IPS-18a (cell line): ENCODE measurements around the gene SIM1.
"Not testable (repeated sequence)": the region's sequence is repeated elsewhere in the genome, so short reads cannot be mapped to it uniquely, and the experiment has no call there.

Experiments
- H3K27ac ChIP-seq: one replicate; pipeline ENCODE4 v1.5.1; 2013; ENCODE audit warnings: low read length
- H3K27me3 ChIP-seq: one replicate; pipeline ENCODE4 v1.6.1; 2013; ENCODE audit warnings: mild to moderate bottlenecking, low read length; ENCODE audit not compliant: control insufficient read depth, insufficient read depth
- H3K36me3 ChIP-seq: one replicate; pipeline ENCODE4 v1.6.1; 2013; ENCODE audit warnings: low read depth, low read length; ENCODE audit not compliant: control insufficient read depth
- H3K4me1 ChIP-seq: one replicate; pipeline ENCODE4 v1.6.1; 2013; ENCODE audit warnings: low read depth, low read length; ENCODE audit not compliant: control insufficient read depth
- H3K4me3 ChIP-seq: one replicate; pipeline ENCODE4 v1.5.1; 2013; ENCODE audit warnings: low read length
- H3K9ac ChIP-seq: one replicate; pipeline ENCODE4 v1.6.1; 2013; ENCODE audit warnings: mild to moderate bottlenecking, low read length, moderate library complexity
- H3K9me3 ChIP-seq: one replicate; pipeline ENCODE4 v1.6.1; 2013; ENCODE audit warnings: low read depth, low read length; ENCODE audit not compliant: control insufficient read depth

The SIM1 gene

GRCh38 chr6:100354736-100355641, 109.7 kb downstream of the SIM1 start:
- H3K27me3 ChIP-seq, H3K4me3 ChIP-seq, H3K27ac ChIP-seq, H3K9me3 ChIP-seq, H3K9ac ChIP-seq, H3K36me3 ChIP-seq: not testable (repeated sequence)
- H3K4me1 ChIP-seq: peaks cover 12% of the 10 kb centered on the region

GRCh38 chr6:100353276-100354015, 111.3 kb downstream of the SIM1 start:
- Histone ChIP-seq H3K9ac (no peak overlapping the region), H3K36me3 (no peaks in the 10 kb centered on the region), H3K4me1 (peaks cover 21% of the 10 kb centered on the region), H3K4me3 (no peak overlapping the region), H3K27me3 (no peaks in the 10 kb centered on the region), H3K27ac (no peak overlapping the region), H3K9me3 (no peaks in the 10 kb centered on the region)

GRCh38 chr6:100350139-100350538, 114.6 kb downstream of the SIM1 start:
- Histone ChIP-seq H3K27ac (no peak overlapping the region), H3K4me3 (no peak overlapping the region), H3K9me3 (no peaks in the 10 kb centered on the region), H3K9ac (no peak overlapping the region), H3K4me1 (peaks cover 21% of the 10 kb centered on the region), H3K27me3 (no peaks in the 10 kb centered on the region), H3K36me3 (no peaks in the 10 kb centered on the region)

GRCh38 chr6:100349366-100349765, 115.4 kb downstream of the SIM1 start:
- Histone ChIP-seq H3K4me1 (peaks cover 21% of the 10 kb centered on the region), H3K4me3 (no peak overlapping the region), H3K36me3 (no peaks in the 10 kb centered on the region), H3K27me3 (no peaks in the 10 kb centered on the region), H3K9ac (no peak overlapping the region), H3K27ac (no peak overlapping the region), H3K9me3 (no peaks in the 10 kb centered on the region)

- no peak overlapping the region for H3K27ac ChIP-seq
- H3K27me3 ChIP-seq: no peaks in the 10 kb centered on the region
- H3K9ac ChIP-seq: no peak overlapping the region
- no peaks in the 10 kb centered on the region for H3K36me3 ChIP-seq
- no peaks in the 10 kb centered on the region for H3K9me3 ChIP-seq
- H3K4me3 ChIP-seq: no peak overlapping the region
- peaks cover 21% of the 10 kb centered on the region for H3K4me1 ChIP-seq
Observed at GRCh38 chr6:100347901-100348550, 116.7 kb downstream of the SIM1 start.

- Histone ChIP-seq H3K9me3 (no peaks in the 10 kb centered on the region), H3K27me3 (no peaks in the 10 kb centered on the region), H3K36me3 (no peaks in the 10 kb centered on the region), H3K27ac (no peak overlapping the region), H3K9ac (no peak overlapping the region), H3K4me1 (peaks cover 21% of the 10 kb centered on the region), H3K4me3 (no peak overlapping the region)
Observed at GRCh38 chr6:100346828-100347227, 117.9 kb downstream of the SIM1 start.

GRCh38 chr6:100346203-100346602, 118.5 kb downstream of the SIM1 start:
- H3K9me3 ChIP-seq: no peaks in the 10 kb centered on the region
- H3K9ac ChIP-seq: no peak overlapping the region
- H3K36me3 ChIP-seq: no peaks in the 10 kb centered on the region
- no peak overlapping the region for H3K27ac ChIP-seq
- no peaks in the 10 kb centered on the region for H3K27me3 ChIP-seq
- H3K4me1 ChIP-seq: peaks cover 20% of the 10 kb centered on the region
- H3K4me3 ChIP-seq: no peak overlapping the region

GRCh38 chr6:100344761-100345160, 120.0 kb downstream of the SIM1 start:
- Histone ChIP-seq H3K27ac (no peak overlapping the region), H3K9me3 (no peaks in the 10 kb centered on the region), H3K4me1 (peaks cover 8% of the 10 kb centered on the region), H3K27me3 (no peaks in the 10 kb centered on the region), H3K4me3 (no peak overlapping the region), H3K9ac (no peak overlapping the region), H3K36me3 (no peaks in the 10 kb centered on the region)

- H3K27me3 ChIP-seq: no peaks in the 10 kb centered on the region
- no peaks in the 10 kb centered on the region for H3K9me3 ChIP-seq
- no peak overlapping the region for H3K9ac ChIP-seq
- H3K36me3 ChIP-seq: no peaks in the 10 kb centered on the region
- peaks cover 3% of the 10 kb centered on the region for H3K4me1 ChIP-seq
- no peak overlapping the region for H3K4me3 ChIP-seq
- no peak overlapping the region for H3K27ac ChIP-seq
Observed at GRCh38 chr6:100344321-100344720, 120.4 kb downstream of the SIM1 start.

- H3K4me1 ChIP-seq: no peaks in the 10 kb centered on the region
Observed at GRCh38 chr6:100343316-100344077, 121.2 kb downstream of the SIM1 start.

GRCh38 chr6:100342830-100343229, 121.9 kb downstream of the SIM1 start:
- no peak overlapping the region for H3K9ac ChIP-seq
- no peaks in the 10 kb centered on the region for H3K4me1 ChIP-seq
- H3K4me3 ChIP-seq: no peak overlapping the region
- no peaks in the 10 kb centered on the region for H3K27me3 ChIP-seq
- no peak overlapping the region for H3K27ac ChIP-seq
- no peaks in the 10 kb centered on the region for H3K36me3 ChIP-seq
- H3K9me3 ChIP-seq: no peaks in the 10 kb centered on the region

More at GRCh38 chr6:100343316-100344077, 121.2 kb downstream of the SIM1 start:
- Histone ChIP-seq H3K27ac (no peak overlapping the region), H3K4me3 (no peak overlapping the region), H3K27me3 (no peaks in the 10 kb centered on the region), H3K9me3 (no peaks in the 10 kb centered on the region), H3K9ac (no peak overlapping the region), H3K36me3 (no peaks in the 10 kb centered on the region)
